ENCODE measurements around the gene SIMC1.

- TF ChIP-seq CTCF (IDR thresholded peaks at IDR 0.05; ENCODE audit: low read length) (no peak), EZH2 (optimal IDR thresholded peaks at IDR 0.05; ENCODE audit: low read depth, low read length) (no peak), EZH2phosphoT487 (IDR thresholded peaks at IDR 0.05; ENCODE audit: low read length) (no peak)
These were observed 126.6 kb downstream of the SIMC1 start for GRCh38 chr5:176364765-176365350.

All from MM.1S (cell line).